HCT116 (cell line): Measurements from ENCODE around the gene DUSP28.

Source experiments
- CTCF ChIP-seq, 3 experiments: fragments of 200-600 bp in 1 of 3; sonication (generic) in 1 of 3; IDR thresholded peaks in 2 of 3; conservative IDR thresholded peaks in 1 of 3; 2 replicates each; pipeline ENCODE4 v1.5.1; 2012 to 2017; ENCODE audit warnings: low read depth in 2 of 3, low read length in 2 of 3, antibody characterized with exemption in 1 of 3, borderline replicate concordance in 1 of 3, control low read depth in 1 of 3, mild to moderate bottlenecking in 1 of 3, mixed read lengths in 1 of 3, mixed run types in 1 of 3, moderate library complexity in 1 of 3; ENCODE audit not compliant: insufficient read depth in 1 of 3
- ELF1 ChIP-seq: IDR thresholded peaks from 2 replicates; pipeline ENCODE4 v1.6.1; 2012; ENCODE audit warnings: low read depth, borderline replicate concordance
- EZH2 ChIP-seq: fragments of 200-600 bp; sonication (generic); IDR thresholded peaks from 2 replicates; pipeline ENCODE4 v1.6.1; 2017; ENCODE audit warnings: antibody characterized with exemption, mixed run types
- EZH2phosphoT487 ChIP-seq: fragments of 200-600 bp; IDR thresholded peaks from 2 replicates; pipeline ENCODE4 v1.6.1; 2018; ENCODE audit warnings: antibody characterized with exemption, borderline replicate concordance
- MAX ChIP-seq: IDR thresholded peaks from 2 replicates; pipeline ENCODE4 v1.6.1; 2012
- POLR2A ChIP-seq: IDR thresholded peaks from 2 replicates; pipeline ENCODE4 v1.7.0; 2011; ENCODE audit warnings: borderline replicate concordance; ENCODE audit not compliant: insufficient read depth, insufficient read length; ENCODE audit errors: extremely low read depth
- RAD21 ChIP-seq: IDR thresholded peaks from 2 replicates; pipeline ENCODE4 v1.6.1; 2012; ENCODE audit warnings: low read depth, mild to moderate bottlenecking
- TCF7L2 ChIP-seq: IDR thresholded peaks from 2 replicates; pipeline ENCODE4 v1.7.0; 2011; ENCODE audit warnings: borderline replicate concordance, inconsistent platforms; ENCODE audit not compliant: insufficient read depth, insufficient read length; ENCODE audit errors: extremely low read depth

GRCh38 chr2:240597054-240597418 lies 36.9 kb downstream of the DUSP28 start:
- TF ChIP-seq TCF7L2 (no peak), EZH2 (no peak), RAD21 (no peak), CTCF (IDR thresholded peaks at IDR 0.05 in 2 of 3, conservative IDR thresholded peaks at IDR 0.05 in 1 of 3; ENCODE audit: borderline replicate concordance in 1 of 3, insufficient read depth in 1 of 3, low read depth in 2 of 3, low read length in 2 of 3) (no peak), POLR2A (no peak), ELF1 (no peak), MAX (no peak), EZH2phosphoT487 (no peak)
